Neural crest cell (in vitro differentiated cells): ENCODE data around the gene NDUFB2. TPM values are rescaled to one million over a fixed set of nuclear protein-coding genes. Genes with fewer than 3 reads are reported as not detected.
"Not testable (repeated sequence)": the region's sequence is repeated elsewhere in the genome, so short reads cannot be mapped to it uniquely, and the experiment has no call there.

Experiments used
- DNase-seq: peaks from one replicate; pipeline ENCODE4 v3.0.0; 2021; ENCODE audit warnings: low read depth, mixed read lengths, low spot score
- H3K27ac Mint-ChIP-seq: one replicate; pipeline ENCODE4 v1.8.0; 2021; ENCODE audit warnings: mild to moderate bottlenecking, mixed read lengths; ENCODE audit not compliant: unreplicated experiment
- H3K27me3 Mint-ChIP-seq: 2 replicates; pipeline ENCODE4 v1.8.0; 2021; ENCODE audit warnings: low read depth, mild to moderate bottlenecking, mixed read lengths
- H3K36me3 Mint-ChIP-seq: 2 replicates; pipeline ENCODE4 v1.8.0; 2021; ENCODE audit warnings: low read depth, mild to moderate bottlenecking, mixed read lengths
- H3K4me1 Mint-ChIP-seq: 2 replicates; pipeline ENCODE4 v1.8.0; 2021; ENCODE audit warnings: mixed read lengths
- H3K4me3 Mint-ChIP-seq: one replicate; pipeline ENCODE4 v1.8.0; 2021; ENCODE audit warnings: mild to moderate bottlenecking, mixed read lengths
- H3K9me3 Mint-ChIP-seq: 2 replicates; pipeline ENCODE4 v1.8.0; 2021; ENCODE audit warnings: mixed read lengths
- CTCF ChIP-seq: fragments of 200-600 bp; sonication (generic); conservative IDR thresholded peaks from 2 replicates; pipeline ENCODE4 v1.5.0; 2021; ENCODE audit warnings: antibody characterized with exemption, mild to moderate bottlenecking
- total RNA-seq: library from RNA; stranded (reverse); gene quantifications from 2 replicates; pipeline ENCODE4 v1.2.1, GENCODE V29; 2021

NDUFB2 gene
- total RNA-seq, 1 donor from 2014 or later = 195 TPM

GRCh38 chr7:140734729-140735128 lies 38.2 kb downstream of the NDUFB2 start:
- no peak for TF ChIP-seq CTCF
- Mint-ChIP-seq H3K4me3 (no peak overlapping the region), H3K36me3 (peaks cover 11% of the 10 kb centered on the region), H3K27me3 (no peaks in the 10 kb centered on the region), H3K9me3 (peaks cover 3% of the 10 kb centered on the region), H3K27ac (no peak overlapping the region), H3K4me1 (peaks cover 4% of the 10 kb centered on the region)
- DNase-seq = no peak

GRCh38 chr7:140738280-140738679 lies 41.8 kb downstream of the NDUFB2 start:
- H3K4me3 Mint-ChIP-seq = no peak overlapping the region
- TF ChIP-seq CTCF = no peak
- H3K9me3 Mint-ChIP-seq = no peaks in the 10 kb centered on the region
- no peak for DNase-seq
- H3K4me1 Mint-ChIP-seq = no peaks in the 10 kb centered on the region
- H3K27me3 Mint-ChIP-seq = no peaks in the 10 kb centered on the region
- peaks cover 10% of the 10 kb centered on the region for H3K36me3 Mint-ChIP-seq
- no peak overlapping the region for H3K27ac Mint-ChIP-seq

- not testable (repeated sequence) for H3K9me3 Mint-ChIP-seq, DNase-seq, H3K27ac Mint-ChIP-seq, H3K4me3 Mint-ChIP-seq, H3K4me1 Mint-ChIP-seq, H3K27me3 Mint-ChIP-seq
- H3K36me3 Mint-ChIP-seq = peaks cover 11% of the 10 kb centered on the region
These were observed 46.7 kb downstream of the NDUFB2 start for GRCh38 chr7:140743255-140743654.

GRCh38 chr7:140744005-140744404 lies 47.5 kb downstream of the NDUFB2 start:
- H3K27ac Mint-ChIP-seq = no peak overlapping the region
- H3K27me3 Mint-ChIP-seq = no peaks in the 10 kb centered on the region
- no peaks in the 10 kb centered on the region for H3K9me3 Mint-ChIP-seq
- H3K4me3 Mint-ChIP-seq = no peak overlapping the region
- DNase-seq = no peak
- no peak for TF ChIP-seq CTCF
- H3K4me1 Mint-ChIP-seq = no peaks in the 10 kb centered on the region
- peaks cover 11% of the 10 kb centered on the region for H3K36me3 Mint-ChIP-seq

- no peaks in the 10 kb centered on the region for H3K9me3 Mint-ChIP-seq
- no peak for TF ChIP-seq CTCF
- H3K27me3 Mint-ChIP-seq = no peaks in the 10 kb centered on the region
- H3K36me3 Mint-ChIP-seq = peaks cover 11% of the 10 kb centered on the region
- no peak overlapping the region for H3K27ac Mint-ChIP-seq
- no peak for DNase-seq
- no peak overlapping the region for H3K4me3 Mint-ChIP-seq
- no peaks in the 10 kb centered on the region for H3K4me1 Mint-ChIP-seq
These were observed 49.0 kb downstream of the NDUFB2 start for GRCh38 chr7:140745266-140746058.

GRCh38 chr7:140746751-140747150 lies 50.2 kb downstream of the NDUFB2 start:
- Mint-ChIP-seq H3K27ac (no peak overlapping the region), H3K9me3 (no peaks in the 10 kb centered on the region), H3K36me3 (peaks cover 11% of the 10 kb centered on the region), H3K4me1 (no peaks in the 10 kb centered on the region), H3K4me3 (no peak overlapping the region), H3K27me3 (no peaks in the 10 kb centered on the region)
- no peak for DNase-seq
- TF ChIP-seq CTCF = no peak
